HL-60/S4 (cell line): ENCODE measurements around the gene PAIP2.
"Not testable (repeated sequence)": the region's sequence is repeated elsewhere in the genome, so short reads cannot be mapped to it uniquely, and the experiment has no call there.

Experiments used
- in situ Hi-C: fragments of 300-500 bp; cut with MboI; formaldehyde crosslinking; loops from 2 replicates; pipeline ENCODE4 v1.14.3; 2022; ENCODE audit warnings: low sequenced_read_pairs

PAIP2 gene

DNA sequence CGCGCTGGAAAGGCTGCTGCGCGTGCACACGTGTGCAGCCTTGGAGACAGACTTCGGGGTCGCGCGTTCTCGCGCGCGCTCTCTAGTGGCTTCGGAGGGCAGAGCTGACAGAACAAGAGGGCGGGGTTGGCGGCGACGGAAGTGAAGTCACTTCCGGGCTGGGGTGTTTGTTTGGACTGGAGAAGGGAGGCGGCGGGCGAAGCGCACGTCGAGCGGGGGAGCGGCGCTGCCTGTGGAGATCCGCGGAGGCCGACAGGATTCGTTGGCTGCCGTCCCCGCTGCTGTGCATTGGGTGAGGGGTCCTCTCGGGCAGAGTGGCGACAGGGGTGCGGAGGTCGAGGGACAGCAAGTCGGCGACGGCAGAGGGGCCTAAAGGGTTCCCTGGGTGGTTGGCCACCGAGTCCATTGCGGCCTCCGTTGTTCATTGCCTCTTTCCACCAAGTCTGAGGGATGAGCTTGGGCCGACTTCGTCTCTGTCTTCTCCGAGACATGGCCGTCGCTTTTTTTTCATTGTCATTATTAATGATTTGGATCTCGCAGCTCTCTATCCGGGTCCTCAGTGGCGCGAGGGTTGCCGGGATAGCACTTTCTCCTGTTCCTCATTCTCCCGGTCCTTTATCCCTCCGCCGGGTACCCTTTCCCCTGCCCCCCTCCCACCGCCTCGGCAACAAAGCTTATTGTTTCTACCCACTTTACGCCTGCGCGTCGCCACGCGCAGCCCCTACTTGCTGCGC is at the start of gene PAIP2:
TSS of gene PAIP2 (plus strand) at position 166 of the 734 bp plus-strand sequence. CDS start 21,931 bp downstream, outside the sequence.
- in situ Hi-C loops = no loop called here

GRCh38 chr5:139293202-139293506 is 48.5 kb upstream of the PAIP2 start:
- in situ Hi-C loops = no loop called here

DNA sequence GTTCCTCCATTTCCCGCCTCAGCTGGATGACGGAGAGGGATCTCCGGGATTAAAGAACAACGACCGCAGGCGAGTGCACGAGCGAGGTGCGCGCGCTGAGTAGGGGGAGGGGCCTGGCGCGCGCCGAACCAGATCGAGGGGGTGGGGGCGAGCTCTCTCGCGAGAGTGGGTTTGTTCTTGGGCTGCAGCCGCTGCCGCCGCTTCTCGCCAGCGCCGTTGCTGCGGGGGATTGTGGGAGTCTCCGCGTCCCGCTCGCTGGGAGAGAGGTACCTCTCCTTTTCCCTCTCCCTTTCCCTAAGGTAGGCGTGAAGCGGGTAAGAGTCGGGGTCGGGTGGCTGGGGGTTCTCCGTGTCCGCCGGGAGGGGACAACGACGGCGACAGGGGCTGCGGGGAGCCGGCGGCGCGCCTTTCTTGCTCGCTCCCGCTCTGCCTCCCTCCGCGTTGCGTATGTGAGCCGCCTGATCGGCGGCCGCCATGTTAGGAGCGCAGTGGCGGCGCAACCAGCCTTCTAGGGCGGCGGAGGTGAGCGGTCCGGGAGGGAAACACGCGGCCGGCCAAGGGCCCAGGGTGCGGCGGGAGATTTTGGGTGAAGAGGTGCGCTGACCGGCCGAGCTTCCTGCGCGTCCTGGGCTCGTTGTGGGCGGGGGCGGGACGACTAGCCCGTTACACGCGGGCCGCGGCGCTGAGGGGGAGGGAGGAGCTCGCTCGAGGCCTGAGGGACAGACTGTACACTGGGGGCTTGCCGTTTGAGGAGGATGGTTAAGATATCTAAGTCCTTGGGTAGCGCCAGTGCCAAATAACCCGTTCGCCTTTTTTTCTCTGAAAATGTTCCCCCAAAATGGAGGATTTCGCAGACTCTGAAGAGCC is 47.9 kb upstream of the PAIP2 start, which contains the start of gene MATR3:
TSS of gene MATR3 (plus strand) at position 234 of the 867 bp plus-strand sequence. CDS start 13,676 bp downstream, outside the sequence.
- in situ Hi-C loops = no loop called here

GRCh38 chr5:139294374-139295165 is 47.1 kb upstream of the PAIP2 start:
- in situ Hi-C loops = no loop called here

DNA sequence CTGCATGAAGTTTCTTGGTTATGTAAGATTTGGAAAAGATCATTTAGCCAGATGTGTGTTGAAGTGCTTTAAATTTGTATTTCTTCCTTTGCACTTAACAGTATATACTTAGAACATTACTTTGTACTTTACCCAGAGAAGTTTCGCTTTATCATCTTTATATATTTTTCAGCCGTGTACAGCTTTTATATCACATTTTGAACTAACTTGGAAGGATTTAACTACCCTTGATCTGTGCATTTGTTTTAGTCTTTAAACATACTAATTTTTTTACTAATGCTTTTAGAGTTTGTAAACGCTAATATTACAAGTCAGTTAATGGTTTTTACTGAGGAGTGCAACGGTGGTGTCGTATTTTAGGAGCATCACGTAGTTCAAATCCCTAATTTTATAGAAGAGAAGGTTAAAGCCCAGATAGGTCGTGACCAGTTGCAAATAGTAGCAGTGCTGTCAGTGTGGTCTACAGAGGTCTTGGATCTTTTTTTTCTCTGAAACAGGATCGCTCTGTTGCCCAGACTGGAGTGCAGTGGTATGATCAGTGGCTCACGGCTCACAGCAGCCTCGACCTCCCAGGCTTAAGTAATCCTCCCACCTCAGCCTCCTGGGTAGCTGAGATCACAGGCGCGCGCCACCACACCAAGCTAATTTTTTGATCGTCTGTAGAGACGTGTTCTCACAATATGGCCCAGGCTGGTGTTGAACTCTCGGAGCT is 46.2 kb upstream of the PAIP2 start:
- in situ Hi-C loops = no loop called here

DNA sequence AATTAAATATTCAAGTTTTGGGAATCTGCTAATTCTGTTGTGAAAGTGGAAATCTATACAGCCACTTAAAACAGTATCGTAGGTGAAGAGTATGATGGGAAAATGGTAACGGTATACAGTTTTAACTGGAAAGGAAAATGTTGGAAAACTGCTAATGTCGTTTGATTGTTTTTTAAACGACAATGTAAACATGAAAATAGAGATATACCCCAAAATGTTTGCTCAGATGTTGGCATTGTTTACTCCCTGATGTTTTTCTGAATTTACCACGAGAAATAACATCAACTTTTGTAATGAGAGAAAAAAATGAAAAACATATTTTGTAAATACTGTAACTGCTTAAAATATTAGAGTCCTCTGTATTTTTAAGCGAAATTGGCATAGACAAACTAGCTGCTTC is 45.5 kb upstream of the PAIP2 start:
- in situ Hi-C loops = no loop called here

- in situ Hi-C loops = no loop called here
Observed at GRCh38 chr5:139296862-139297326, 44.8 kb upstream of the PAIP2 start.

- in situ Hi-C loops = no loop called here
Observed at GRCh38 chr5:139297439-139298133, 44.1 kb upstream of the PAIP2 start.

GRCh38 chr5:139298242-139298641 is 43.4 kb upstream of the PAIP2 start:
- in situ Hi-C loops = no loop called here

- in situ Hi-C loops = no loop called here
Observed at GRCh38 chr5:139299486-139299885, 42.2 kb upstream of the PAIP2 start.

- in situ Hi-C loops = no loop called here
Observed at GRCh38 chr5:139301808-139302499, 39.7 kb upstream of the PAIP2 start.

GRCh38 chr5:139304391-139305324 is 37.0 kb upstream of the PAIP2 start:
- in situ Hi-C loops = no loop called here

- in situ Hi-C loops = no loop called here
Observed at GRCh38 chr5:139306197-139306596, 35.5 kb upstream of the PAIP2 start.

GRCh38 chr5:139306628-139307379 is 34.9 kb upstream of the PAIP2 start:
- in situ Hi-C loops = no loop called here

DNA sequence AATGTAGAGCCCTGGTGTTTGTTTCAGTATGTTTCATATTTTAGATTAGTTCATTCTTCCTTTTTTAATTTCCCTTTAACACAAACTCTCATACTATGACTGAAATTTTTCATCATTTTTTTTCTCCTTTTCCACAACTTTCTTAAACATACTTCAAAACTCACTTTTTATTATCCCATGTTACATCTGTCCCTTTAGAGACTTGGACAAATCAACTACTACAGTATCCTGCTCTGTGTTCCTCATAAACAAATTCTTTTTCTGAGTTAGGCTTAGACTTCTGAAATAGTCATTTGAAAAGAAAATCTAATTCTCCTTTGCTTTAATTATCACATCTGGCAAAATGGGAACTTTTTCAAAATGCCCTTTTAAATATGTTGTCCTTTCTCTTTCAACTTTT is 32.9 kb upstream of the PAIP2 start:
- in situ Hi-C loops = no loop called here

DNA sequence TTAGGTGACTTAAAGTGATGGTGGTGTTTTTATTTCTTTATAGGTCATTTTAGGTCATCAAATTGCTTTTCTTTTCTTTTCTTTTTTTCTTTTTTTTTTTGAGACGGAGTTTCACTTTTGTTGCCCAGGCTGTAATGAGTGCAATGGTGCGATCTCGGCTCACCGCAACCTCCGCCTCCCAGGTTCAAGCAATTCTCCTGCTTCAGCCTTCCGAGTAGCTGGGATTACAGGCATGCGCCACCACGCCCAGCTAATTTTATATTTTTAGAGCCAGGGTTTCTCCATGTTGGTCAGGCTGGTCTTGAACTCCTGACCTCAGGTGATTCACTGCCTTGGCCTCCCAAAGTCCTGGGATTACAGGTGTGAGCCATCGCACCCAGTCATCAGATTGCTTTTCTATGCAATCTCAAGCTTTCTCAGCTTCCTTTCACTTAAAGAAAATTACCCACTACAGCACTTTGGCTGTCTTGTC is 30.9 kb upstream of the PAIP2 start:
- in situ Hi-C loops = not testable (repeated sequence)

DNA sequence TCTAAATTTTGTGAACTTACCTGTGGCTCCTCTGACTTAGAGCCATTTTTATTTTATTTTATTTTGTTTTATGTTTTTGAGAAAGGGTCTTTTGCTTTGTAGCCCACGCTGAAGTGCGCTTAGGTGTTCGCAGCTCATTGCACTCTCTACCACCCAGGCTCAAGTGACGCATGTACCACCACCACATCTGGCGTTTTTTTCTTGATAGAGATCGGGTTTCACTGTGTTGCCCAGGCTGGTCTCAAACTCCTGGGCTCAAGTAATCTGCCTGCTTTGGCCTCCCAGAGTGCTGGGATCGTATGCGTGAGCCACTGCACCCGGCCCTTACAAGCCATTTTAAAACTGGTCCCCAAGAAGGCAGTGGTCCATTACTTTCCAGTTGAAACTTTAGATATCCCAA is 29.6 kb upstream of the PAIP2 start:
- in situ Hi-C loops = no loop called here
